ENCODE results near the gene SLC9A9. TPM values are rescaled to one million over a fixed set of nuclear protein-coding genes. Genes with fewer than 3 reads are reported as not detected.

SLC9A9 gene
- total RNA-seq, 6 experiments from 2014 or later = 0.10 to 0.55 (median 0.33) TPM; not detected in 2

- Mint-ChIP-seq H3K27me3 (ENCODE audit: insufficient read depth) (no peaks in the 10 kb centered on the region), H3K36me3 (ENCODE audit: low read depth) (no peaks in the 10 kb centered on the region), H3K4me1 (ENCODE audit: low read depth) (no peaks in the 10 kb centered on the region), H3K9me3 (peaks cover 26% of the 10 kb centered on the region), H3K27ac (no peak overlapping the region), H3K4me3 (no peak overlapping the region)
- DNase-seq = no peak
- TF ChIP-seq CTCF (IDR thresholded peaks at IDR 0.05) = no peak
Measured at GRCh38 chr3:143755978-143756377, 92.3 kb downstream of the SLC9A9 start.

GRCh38 chr3:143754090-143754489 is 94.2 kb downstream of the SLC9A9 start:
- Mint-ChIP-seq H3K4me1 (ENCODE audit: low read depth) (no peaks in the 10 kb centered on the region), H3K27ac (no peak overlapping the region), H3K9me3 (peaks cover 26% of the 10 kb centered on the region), H3K36me3 (ENCODE audit: low read depth) (no peaks in the 10 kb centered on the region), H3K27me3 (ENCODE audit: insufficient read depth) (no peaks in the 10 kb centered on the region), H3K4me3 (no peak overlapping the region)
- no peak for DNase-seq
- no peak for TF ChIP-seq CTCF (IDR thresholded peaks at IDR 0.05)

DNA sequence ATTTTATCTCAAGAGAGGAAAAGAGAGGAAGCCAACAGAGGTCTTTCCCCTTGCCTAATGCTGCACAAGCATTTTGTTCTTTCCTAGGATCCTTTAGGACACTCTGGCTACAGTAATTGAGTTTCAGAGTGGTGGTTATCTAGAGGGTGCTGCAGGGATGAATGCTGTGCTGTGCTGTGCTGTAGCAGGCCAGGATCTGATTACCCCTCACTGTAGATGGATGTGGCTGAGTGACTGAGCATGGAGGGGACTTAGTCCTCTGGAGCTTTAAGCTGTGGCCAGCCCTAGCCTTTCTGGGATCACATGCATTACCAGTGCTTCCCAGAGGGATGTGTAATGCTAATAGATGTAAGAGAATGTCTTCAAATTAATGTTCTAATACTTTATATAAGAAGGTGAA is 94.8 kb downstream of the SLC9A9 start:
- no peak for TF ChIP-seq CTCF (IDR thresholded peaks at IDR 0.05)
- Mint-ChIP-seq H3K4me1 (ENCODE audit: low read depth) (no peaks in the 10 kb centered on the region), H3K9me3 (peaks cover 23% of the 10 kb centered on the region), H3K27me3 (ENCODE audit: insufficient read depth) (no peaks in the 10 kb centered on the region), H3K4me3 (no peak overlapping the region), H3K36me3 (ENCODE audit: low read depth) (no peaks in the 10 kb centered on the region), H3K27ac (no peak overlapping the region)
- DNase-seq = no peak

DNA sequence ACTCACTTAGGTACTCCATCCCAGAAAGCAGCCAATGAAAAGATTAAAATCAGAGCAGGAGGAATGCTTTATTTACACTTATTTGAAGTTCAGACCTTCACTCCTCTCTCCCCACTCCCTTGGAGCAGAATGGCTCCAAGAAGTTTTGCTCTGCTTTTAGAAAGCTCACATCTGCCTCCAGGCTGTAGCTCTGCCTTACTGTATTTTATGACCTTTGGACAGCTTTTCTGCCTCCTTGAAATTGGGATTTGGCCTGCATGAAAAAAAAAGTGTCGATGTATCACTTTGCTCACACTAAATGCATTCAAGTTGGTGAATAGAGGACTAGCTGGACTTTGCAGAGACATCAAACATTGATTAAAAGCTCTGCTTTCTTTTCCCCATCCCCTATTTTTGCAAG is 95.3 kb downstream of the SLC9A9 start:
- Mint-ChIP-seq H3K36me3 (ENCODE audit: low read depth) (no peaks in the 10 kb centered on the region), H3K27me3 (ENCODE audit: insufficient read depth) (no peaks in the 10 kb centered on the region), H3K9me3 (peaks cover 23% of the 10 kb centered on the region), H3K27ac (no peak overlapping the region), H3K4me1 (ENCODE audit: low read depth) (no peaks in the 10 kb centered on the region), H3K4me3 (no peak overlapping the region)
- no peak for DNase-seq
- TF ChIP-seq CTCF (IDR thresholded peaks at IDR 0.05) = no peak

GRCh38 chr3:143751643-143752178 is 96.6 kb downstream of the SLC9A9 start:
- Mint-ChIP-seq H3K4me1 (ENCODE audit: low read depth) (no peaks in the 10 kb centered on the region), H3K9me3 (peaks cover 25% of the 10 kb centered on the region), H3K4me3 (no peak overlapping the region), H3K36me3 (ENCODE audit: low read depth) (no peaks in the 10 kb centered on the region), H3K27me3 (ENCODE audit: insufficient read depth) (no peaks in the 10 kb centered on the region), H3K27ac (no peak overlapping the region)
- TF ChIP-seq CTCF (IDR thresholded peaks at IDR 0.05) = no peak
- no peak for DNase-seq

DNA sequence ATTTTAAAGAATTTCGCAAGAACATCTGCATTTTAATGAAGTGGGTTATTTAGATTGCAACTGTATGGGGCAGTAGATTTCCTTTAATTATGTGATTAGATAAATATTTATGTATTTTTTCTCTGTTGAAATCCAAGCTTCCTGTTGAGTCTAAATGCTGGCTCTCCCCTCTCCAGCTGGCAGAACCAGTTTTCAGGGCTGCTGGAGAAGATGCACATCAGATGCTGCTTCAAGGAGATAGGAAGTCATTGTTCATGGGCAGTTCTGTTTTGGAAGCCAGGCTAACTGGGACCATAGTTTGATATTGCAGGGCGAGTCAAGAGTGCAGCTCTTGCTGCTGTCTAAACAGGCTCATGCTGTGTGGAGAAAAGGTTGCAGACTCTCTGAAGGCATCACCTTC is 97.4 kb downstream of the SLC9A9 start:
- DNase-seq = no peak

More for the DNA sequence above, 97.4 kb downstream of the SLC9A9 start:
- Mint-ChIP-seq H3K4me3 (no peak overlapping the region), H3K36me3 (ENCODE audit: low read depth) (no peaks in the 10 kb centered on the region), H3K9me3 (peaks cover 30% of the 10 kb centered on the region), H3K4me1 (ENCODE audit: low read depth) (no peaks in the 10 kb centered on the region), H3K27ac (no peak overlapping the region), H3K27me3 (ENCODE audit: insufficient read depth) (no peaks in the 10 kb centered on the region)
- TF ChIP-seq CTCF (IDR thresholded peaks at IDR 0.05) = no peak
